Progenitor cell of endocrine pancreas (in vitro differentiated cells): ENCODE results near the gene LPAR3. TPM values are rescaled to one million over a fixed set of nuclear protein-coding genes. Genes with fewer than 3 reads are reported as not detected.

Experiments
- DNase-seq: peaks from one replicate; pipeline ENCODE4 v3.0.0; 2021; ENCODE audit warnings: low spot score; ENCODE audit not compliant: unreplicated experiment
- H3K27ac Mint-ChIP-seq: 2 replicates; pipeline ENCODE4 v1.8.0; 2021; ENCODE audit warnings: mild to moderate bottlenecking, moderate library complexity, mixed read lengths
- H3K27me3 Mint-ChIP-seq: 2 replicates; pipeline ENCODE4 v1.8.0; 2021; ENCODE audit warnings: mixed read lengths
- H3K36me3 Mint-ChIP-seq: 2 replicates; pipeline ENCODE4 v1.8.0; 2022; ENCODE audit warnings: mixed read lengths; ENCODE audit not compliant: insufficient read depth
- H3K4me1 Mint-ChIP-seq: 2 replicates; pipeline ENCODE4 v1.8.0; 2021; ENCODE audit warnings: low read depth, mixed read lengths
- H3K4me3 Mint-ChIP-seq: 2 replicates; pipeline ENCODE4 v1.8.0; 2021; ENCODE audit warnings: low read depth, mild to moderate bottlenecking, moderate library complexity, mixed read lengths
- H3K9me3 Mint-ChIP-seq: 2 replicates; pipeline ENCODE4 v1.8.0; 2021; ENCODE audit warnings: low read depth, mixed read lengths
- total RNA-seq: library from RNA; stranded (reverse); gene quantifications from 2 replicates; pipeline ENCODE4 v1.2.1, GENCODE V29; 2021
- TF ChIP-seq, protein P1 (sequence below): fragments of 200-600 bp; sonication (generic); IDR thresholded peaks from one replicate; pipeline ENCODE4 v1.5.0; 2021; ENCODE audit warnings: antibody characterized with exemption, mild to moderate bottlenecking; ENCODE audit not compliant: unreplicated experiment

The LPAR3 gene
- total RNA-seq, 1 donor from 2014 or later: 5.1 TPM

- Mint-ChIP-seq H3K4me3 (no peak overlapping the region), H3K4me1 (peaks cover 13% of the 10 kb centered on the region), H3K9me3 (no peaks in the 10 kb centered on the region), H3K36me3 (no peaks in the 10 kb centered on the region), H3K27me3 (peaks cover 9% of the 10 kb centered on the region), H3K27ac (no peak overlapping the region)
- TF ChIP-seq, protein P1, sequence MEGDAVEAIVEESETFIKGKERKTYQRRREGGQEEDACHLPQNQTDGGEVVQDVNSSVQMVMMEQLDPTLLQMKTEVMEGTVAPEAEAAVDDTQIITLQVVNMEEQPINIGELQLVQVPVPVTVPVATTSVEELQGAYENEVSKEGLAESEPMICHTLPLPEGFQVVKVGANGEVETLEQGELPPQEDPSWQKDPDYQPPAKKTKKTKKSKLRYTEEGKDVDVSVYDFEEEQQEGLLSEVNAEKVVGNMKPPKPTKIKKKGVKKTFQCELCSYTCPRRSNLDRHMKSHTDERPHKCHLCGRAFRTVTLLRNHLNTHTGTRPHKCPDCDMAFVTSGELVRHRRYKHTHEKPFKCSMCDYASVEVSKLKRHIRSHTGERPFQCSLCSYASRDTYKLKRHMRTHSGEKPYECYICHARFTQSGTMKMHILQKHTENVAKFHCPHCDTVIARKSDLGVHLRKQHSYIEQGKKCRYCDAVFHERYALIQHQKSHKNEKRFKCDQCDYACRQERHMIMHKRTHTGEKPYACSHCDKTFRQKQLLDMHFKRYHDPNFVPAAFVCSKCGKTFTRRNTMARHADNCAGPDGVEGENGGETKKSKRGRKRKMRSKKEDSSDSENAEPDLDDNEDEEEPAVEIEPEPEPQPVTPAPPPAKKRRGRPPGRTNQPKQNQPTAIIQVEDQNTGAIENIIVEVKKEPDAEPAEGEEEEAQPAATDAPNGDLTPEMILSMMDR: no peak
- DNase-seq: no peak
These were observed 69.5 kb downstream of the LPAR3 start for GRCh38 chr1:84823511-84823910.

DNA sequence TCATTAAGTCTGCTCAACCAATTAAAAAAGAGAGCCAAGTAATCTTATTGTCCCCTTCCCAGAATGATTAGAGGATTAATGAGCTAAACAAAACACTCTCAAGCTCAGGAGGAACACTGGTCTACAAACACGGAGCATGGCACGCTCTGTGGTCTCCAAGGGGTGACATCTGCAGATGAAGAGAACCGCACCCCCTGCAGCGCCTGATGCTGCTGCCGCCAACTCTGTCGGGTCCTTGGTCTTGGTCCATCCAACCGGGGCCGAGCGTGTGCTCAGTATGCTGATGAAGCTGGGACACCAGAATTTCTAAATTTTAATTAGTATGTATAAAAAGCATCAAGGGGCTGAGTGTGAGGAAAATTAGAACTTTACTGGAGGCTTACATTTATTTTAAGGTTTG lies 82.7 kb downstream of the LPAR3 start:
- H3K4me1 Mint-ChIP-seq: no peaks in the 10 kb centered on the region
- H3K9me3 Mint-ChIP-seq: no peaks in the 10 kb centered on the region
- H3K27ac Mint-ChIP-seq: no peak overlapping the region
- TF ChIP-seq, protein P1: no peak
- no peaks in the 10 kb centered on the region for H3K36me3 Mint-ChIP-seq
- DNase-seq: no peak
- peaks cover 9% of the 10 kb centered on the region for H3K27me3 Mint-ChIP-seq
- H3K4me3 Mint-ChIP-seq: no peak overlapping the region

- Mint-ChIP-seq H3K4me3 (no peak overlapping the region), H3K27ac (no peak overlapping the region), H3K36me3 (no peaks in the 10 kb centered on the region), H3K27me3 (peaks cover 9% of the 10 kb centered on the region), H3K9me3 (no peaks in the 10 kb centered on the region), H3K4me1 (no peaks in the 10 kb centered on the region)
- TF ChIP-seq, protein P1: no peak
- DNase-seq: no peak
These were observed 84.0 kb downstream of the LPAR3 start for GRCh38 chr1:84809023-84809422.

- no peaks in the 10 kb centered on the region for H3K36me3 Mint-ChIP-seq
- H3K4me3 Mint-ChIP-seq: no peak overlapping the region
- TF ChIP-seq, protein P1: no peak
- no peaks in the 10 kb centered on the region for H3K9me3 Mint-ChIP-seq
- H3K27me3 Mint-ChIP-seq: peaks cover 11% of the 10 kb centered on the region
- no peak overlapping the region for H3K27ac Mint-ChIP-seq
- no peak for DNase-seq
- H3K4me1 Mint-ChIP-seq: no peaks in the 10 kb centered on the region
These were observed 89.4 kb downstream of the LPAR3 start for GRCh38 chr1:84803604-84804003.

- Mint-ChIP-seq H3K36me3 (no peaks in the 10 kb centered on the region), H3K4me3 (no peak overlapping the region), H3K4me1 (no peaks in the 10 kb centered on the region), H3K9me3 (no peaks in the 10 kb centered on the region), H3K27ac (no peak overlapping the region), H3K27me3 (peaks cover 11% of the 10 kb centered on the region)
- DNase-seq: no peak
- TF ChIP-seq, protein P1: no peak
These were observed 90.3 kb downstream of the LPAR3 start for GRCh38 chr1:84802567-84803232.
